IMR-90 (cell line): ENCODE data around the gene PLIN4. TPM values are rescaled to one million over a fixed set of nuclear protein-coding genes. Genes with fewer than 3 reads are reported as not detected.

Experiments used
- ATAC-seq: fragments of 200-7000 bp; cut with Tn5 transposase; 2 replicates; pipeline ENCODE4 v1.9.1; 2020; ENCODE audit warnings: low read depth, mild to moderate bottlenecking, moderate library complexity
- BruUV-seq: library from RNA; stranded (reverse); fragments of 400-500 nt; replicated peaks from 2 replicates; lab custom pipeline; 2021; lab: Mats Ljungman, UMichigan
- CTCF ChIA-PET: fragments of 300-600 bp; formaldehyde crosslinking; extraction: SDS; loops from one replicate; lab custom pipeline; 2021; ENCODE audit warnings: antibody characterized with exemption; lab: Yijun Ruan, JAX
- POLR2A ChIA-PET: fragments of 300-600 bp; sonication (Branson Sonifier 250); formaldehyde crosslinking; loops from one replicate; lab custom pipeline; 2022; ENCODE audit warnings: antibody characterized with exemption; ENCODE audit not compliant: unreplicated experiment; lab: Charles Lee
- DNase-seq: peaks from one replicate; pipeline ENCODE4 v3.0.0; 2013
- H2AFZ ChIP-seq: replicated peaks from 2 replicates; pipeline ENCODE3; 2013; ENCODE audit warnings: low read length, mild to moderate bottlenecking; ENCODE audit not compliant: poor library complexity
- H2AK5ac ChIP-seq: 2 replicates; pipeline ENCODE4 v1.6.1; 2013; ENCODE audit warnings: low read depth, low read length, inconsistent platforms
- H2AK9ac ChIP-seq: replicated peaks from 2 replicates; pipeline ENCODE3; 2013; ENCODE audit warnings: mild to moderate bottlenecking, low read depth, low read length, moderate library complexity; ENCODE audit not compliant: poor library complexity
- H2BK120ac ChIP-seq: 2 replicates; pipeline ENCODE4 v1.6.1; 2013; ENCODE audit warnings: low read depth, low read length, inconsistent platforms
- H2BK15ac ChIP-seq: 3 replicates; pipeline ENCODE4 v1.6.1; 2013; ENCODE audit warnings: low read depth, low read length, inconsistent platforms
- H2BK20ac ChIP-seq: 2 replicates; pipeline ENCODE4 v1.6.1; 2013; ENCODE audit warnings: low read depth, mild to moderate bottlenecking, inconsistent platforms, low read length, moderate library complexity
- H2BK5ac ChIP-seq: 2 replicates; pipeline ENCODE4 v1.6.1; 2013; ENCODE audit warnings: mild to moderate bottlenecking, low read depth, low read length, inconsistent platforms; ENCODE audit not compliant: poor library complexity, severe bottlenecking
- H3K14ac ChIP-seq: replicated peaks from 2 replicates; pipeline ENCODE4 v1.6.1; 2013; ENCODE audit warnings: low read depth, low read length, inconsistent platforms
- H3K18ac ChIP-seq: 2 replicates; pipeline ENCODE4 v1.6.1; 2013; ENCODE audit warnings: low read depth, low read length, control low read depth
- H3K23ac ChIP-seq: 2 replicates; pipeline ENCODE4 v1.6.1; 2013; ENCODE audit warnings: low read depth, low read length, inconsistent platforms
- H3K27ac ChIP-seq: 2 replicates; pipeline ENCODE4 v1.5.1; 2013; ENCODE audit warnings: mild to moderate bottlenecking, control low read depth, low read length; ENCODE audit not compliant: insufficient read depth
- H3K27me3 ChIP-seq: 2 replicates; pipeline ENCODE4 v1.6.1; 2013; ENCODE audit warnings: low read length; ENCODE audit not compliant: control insufficient read depth, insufficient read depth
- H3K36me3 ChIP-seq: 2 replicates; pipeline ENCODE4 v1.6.1; 2013; ENCODE audit warnings: low read length, mixed read lengths; ENCODE audit not compliant: control insufficient read depth, insufficient read depth
- H3K4ac ChIP-seq: 2 replicates; pipeline ENCODE4 v1.6.1; 2013; ENCODE audit warnings: low read depth, low read length, inconsistent platforms
- H3K4me1 ChIP-seq: 2 replicates; pipeline ENCODE4 v1.6.1; 2013; ENCODE audit warnings: low read length, mixed read lengths; ENCODE audit not compliant: control insufficient read depth, insufficient read depth
- H3K4me2 ChIP-seq: 2 replicates; pipeline ENCODE4 v1.6.1; 2013; ENCODE audit warnings: low read depth, mild to moderate bottlenecking, control low read depth, low read length, moderate library complexity
- H3K4me3 ChIP-seq: 2 replicates; pipeline ENCODE4 v1.5.1; 2013; ENCODE audit warnings: low read depth, mild to moderate bottlenecking, control low read depth, low read length, moderate library complexity; ENCODE audit not compliant: insufficient read depth
- H3K56ac ChIP-seq: 2 replicates; pipeline ENCODE4 v1.6.1; 2013; ENCODE audit warnings: low read length, inconsistent platforms; ENCODE audit not compliant: insufficient read depth; ENCODE audit errors: extremely low read depth
- H3K79me1 ChIP-seq, 2 experiments: 2 replicates each; pipeline ENCODE4 v1.6.1; 2013; ENCODE audit warnings: low read length in 2 of 2, inconsistent platforms in 1 of 2, low read depth in 1 of 2
- H3K9ac ChIP-seq: 2 replicates; pipeline ENCODE4 v1.6.1; 2013; ENCODE audit warnings: low read depth, low read length, control low read depth
- H3K9me1 ChIP-seq: 2 replicates; pipeline ENCODE4 v1.6.1; 2013; ENCODE audit warnings: low read length, inconsistent platforms; ENCODE audit not compliant: insufficient read depth
- H3K9me3 ChIP-seq: 2 replicates; pipeline ENCODE4 v1.6.1; 2013; ENCODE audit warnings: low read length; ENCODE audit not compliant: control insufficient read depth, insufficient read depth
- H4K20me1 ChIP-seq: 2 replicates; pipeline ENCODE4 v1.6.1; 2013; ENCODE audit warnings: low read length, inconsistent platforms; ENCODE audit not compliant: insufficient read depth
- H4K5ac ChIP-seq: 2 replicates; pipeline ENCODE4 v1.6.1; 2013; ENCODE audit warnings: mild to moderate bottlenecking, low read depth, low read length, control low read depth
- H4K8ac ChIP-seq, 2 experiments: 2 replicates each; pipeline ENCODE4 v1.6.1; 2013; ENCODE audit warnings: low read depth in 2 of 2, low read length in 2 of 2, control low read depth in 1 of 2, inconsistent platforms in 1 of 2
- H4K91ac ChIP-seq: 2 replicates; pipeline ENCODE4 v1.6.1; 2013; ENCODE audit warnings: low read depth, low read length, inconsistent platforms; ENCODE audit not compliant: insufficient read depth
- CTCF ChIP-seq: conservative IDR thresholded peaks from 2 replicates; pipeline ENCODE4 v1.5.1; 2012; ENCODE audit warnings: mild to moderate bottlenecking, low read depth, low read length, improper control_type of control experiment
- MXI1 ChIP-seq: IDR thresholded peaks from 2 replicates; pipeline ENCODE4 v1.6.1; 2012; ENCODE audit warnings: low read depth, mild to moderate bottlenecking, low read length, moderate library complexity, borderline replicate concordance
- WGBS, 2 experiments: methylation state at CpG; one replicate each; pipeline versions ENCODE4 v1.1.5 to v1.1.7; 2013; ENCODE audit warnings: missing lambda C conversion rate in 2 of 2; ENCODE audit not compliant: insufficient read length in 1 of 2; ENCODE audit errors: extremely low coverage in 2 of 2; 5-methylcytosine and 5-hydroxymethylcytosine counted together
- dilution Hi-C: fragments of 300-500 bp; cut with HindIII; formaldehyde crosslinking; loops from one replicate; pipeline ENCODE4 v1.14.3; 2018; ENCODE audit warnings: low sequenced_read_pairs; ENCODE audit not compliant: unreplicated experiment
- in situ Hi-C: fragments of 300-500 bp; cut with MboI; formaldehyde crosslinking; loops from 3 replicates; pipeline ENCODE4 v1.14.3; 2019; ENCODE audit warnings: low sequenced_read_pairs, inconsistent platforms, mixed read lengths
- intact Hi-C: fragments of 100-400 bp; cut with micrococcal nuclease; formaldehyde crosslinking; loops from 2 replicates; pipeline ENCODE4 v1.10.0; 2022
- polyA plus RNA-seq, 3 experiments: library from polyadenylated mRNA; depleted of rRNA; stranded (reverse); fragments of >200 nt; gene quantifications; 2 replicates each; pipeline ENCODE4 v1.2.3, GENCODE V29; 2012; ENCODE audit warnings: low replicate concordance in 1 of 3
- total RNA-seq: library from RNA; depleted of rRNA; stranded (reverse); fragments of >200 nt; gene quantifications from 2 replicates; pipeline ENCODE4 v1.2.3, GENCODE V29; 2012

Gene PLIN4
- total and polyA plus RNA-seq, 2 of the 4 experiments (the other 2 are of a cell fraction): under 0.01 to 0.09 TPM

GRCh38 chr19:4495471-4495870 lies 22.8 kb downstream of the PLIN4 start:
- Histone ChIP-seq H3K4me2 (no peak overlapping the region), H2BK120ac (no peak overlapping the region), H3K36me3 (peaks cover 76% of the 10 kb centered on the region), H3K23ac (no peak overlapping the region), H3K9me1 (peaks cover 13% of the 10 kb centered on the region), H3K27me3 (no peaks in the 10 kb centered on the region), H2BK15ac (no peak overlapping the region), H3K56ac (no peak overlapping the region), H4K8ac (no peak overlapping the region), H4K5ac (no peak overlapping the region), H3K4me1 (no peaks in the 10 kb centered on the region), H4K20me1 (peaks cover 14% of the 10 kb centered on the region; the same call in 1 of the 2 replicates), H2BK5ac (no peak overlapping the region), H3K18ac (no peak overlapping the region), H3K27ac (no peak overlapping the region), H3K14ac (no peak overlapping the region), H2AFZ (no peak overlapping the region), H2AK5ac (no peak overlapping the region), H3K4me3 (no peak overlapping the region), H3K4ac (no peak overlapping the region), H3K79me1 (peaks cover 7 to 15% of the 10 kb centered on the region in 2 experiments), H3K9ac (no peak overlapping the region), H4K91ac (no peak overlapping the region), H2BK20ac (no peak overlapping the region), H2AK9ac (no peak overlapping the region), H3K9me3 (no peaks in the 10 kb centered on the region)
- DNase-seq (no peak), ATAC-seq (no peak)
- dilution Hi-C loops: no loop called here
- no TSS peak for BruUV-seq
- CTCF ChIA-PET: no interaction called here
- in situ Hi-C loops: no loop called here
- WGBS, 2 experiments: 97% methylated on average over 6 of the region's 12 CpGs; no CpG with 5 or more reads in 1 of the 2 experiments
- POLR2A ChIA-PET: no interaction called here
- intact Hi-C loops: no loop called here
- TF ChIP-seq CTCF (peak; percentile 8; the same call in 1 of the 2 replicates), MXI1 (no peak)
